Endothelial cell (in vitro differentiated cells): Measurements from ENCODE around the gene RAD51B. TPM values are rescaled to one million over a fixed set of nuclear protein-coding genes. Genes with fewer than 3 reads are reported as not detected.

Experiments used
- DNase-seq: peaks from one replicate; pipeline ENCODE4 v3.0.0; 2021; ENCODE audit warnings: low spot score
- H3K27ac Mint-ChIP-seq: one replicate; pipeline ENCODE4 v1.8.0; 2021; ENCODE audit warnings: mixed read lengths, inconsistent platforms; ENCODE audit not compliant: unreplicated experiment
- H3K27me3 Mint-ChIP-seq: one replicate; pipeline ENCODE4 v1.8.0; 2021; ENCODE audit warnings: mild to moderate bottlenecking, moderate library complexity, mixed read lengths, inconsistent platforms; ENCODE audit not compliant: unreplicated experiment
- H3K36me3 Mint-ChIP-seq: one replicate; pipeline ENCODE4 v1.8.0; 2021; ENCODE audit warnings: mild to moderate bottlenecking, low read depth, mixed read lengths, inconsistent platforms; ENCODE audit not compliant: unreplicated experiment
- H3K4me1 Mint-ChIP-seq: one replicate; pipeline ENCODE4 v1.8.0; 2021; ENCODE audit warnings: mild to moderate bottlenecking, mixed read lengths, inconsistent platforms; ENCODE audit not compliant: unreplicated experiment
- H3K4me3 Mint-ChIP-seq: one replicate; pipeline ENCODE4 v1.8.0; 2021; ENCODE audit warnings: mild to moderate bottlenecking, mixed read lengths, inconsistent platforms; ENCODE audit not compliant: unreplicated experiment
- H3K9me3 Mint-ChIP-seq: one replicate; pipeline ENCODE4 v1.8.0; 2021; ENCODE audit warnings: mixed read lengths, inconsistent platforms; ENCODE audit not compliant: unreplicated experiment
- CTCF ChIP-seq: fragments of 200-600 bp; sonication (generic); IDR thresholded peaks from one replicate; pipeline ENCODE4 v1.5.0; 2021; ENCODE audit warnings: antibody characterized with exemption; ENCODE audit not compliant: unreplicated experiment
- total RNA-seq: library from RNA; stranded (reverse); fragmentation: NEBNext Ultra II Directional; extraction: Animal tissue kit (Norgen Biotek cat#: 25700); gene quantifications from one replicate; pipeline ENCODE4 v1.2.1, GENCODE V29; 2021; ENCODE audit not compliant: unreplicated experiment

RAD51B gene
- total RNA-seq, 1 donor from 2014 or later = 23.5 TPM

- no peak overlapping the region for H3K4me3 Mint-ChIP-seq
- H3K27me3 Mint-ChIP-seq = peaks cover 3% of the 10 kb centered on the region
- H3K4me1 Mint-ChIP-seq = peaks cover 10% of the 10 kb centered on the region
- peaks cover 17% of the 10 kb centered on the region for H3K36me3 Mint-ChIP-seq
- TF ChIP-seq CTCF = no peak
- no peak overlapping the region for H3K27ac Mint-ChIP-seq
- H3K9me3 Mint-ChIP-seq = no peaks in the 10 kb centered on the region
- no peak for DNase-seq
These were observed 708.6 kb downstream of the RAD51B start for GRCh38 chr14:68528040-68528687.

- peaks cover 1% of the 10 kb centered on the region for H3K27me3 Mint-ChIP-seq
- H3K4me3 Mint-ChIP-seq = no peak overlapping the region
- no peak for DNase-seq
- no peak overlapping the region for H3K27ac Mint-ChIP-seq
- TF ChIP-seq CTCF = no peak
- peaks cover 10% of the 10 kb centered on the region for H3K36me3 Mint-ChIP-seq
- H3K4me1 Mint-ChIP-seq = peaks cover 12% of the 10 kb centered on the region
- no peaks in the 10 kb centered on the region for H3K9me3 Mint-ChIP-seq
These were observed 710.9 kb downstream of the RAD51B start for GRCh38 chr14:68530443-68530842.

- no peak overlapping the region for H3K4me3 Mint-ChIP-seq
- H3K36me3 Mint-ChIP-seq = peaks cover 10% of the 10 kb centered on the region
- no peaks in the 10 kb centered on the region for H3K9me3 Mint-ChIP-seq
- no peak for DNase-seq
- H3K27ac Mint-ChIP-seq = no peak overlapping the region
- H3K27me3 Mint-ChIP-seq = no peaks in the 10 kb centered on the region
- H3K4me1 Mint-ChIP-seq = peaks cover 8% of the 10 kb centered on the region
- no peak for TF ChIP-seq CTCF
These were observed 712.9 kb downstream of the RAD51B start for GRCh38 chr14:68532496-68532895.

GRCh38 chr14:68534276-68534675, 714.7 kb downstream of the RAD51B start:
- Mint-ChIP-seq H3K27ac (no peak overlapping the region), H3K4me3 (no peak overlapping the region)
- no peak for DNase-seq

More at GRCh38 chr14:68534276-68534675, 714.7 kb downstream of the RAD51B start:
- Mint-ChIP-seq H3K27me3 (peaks cover 3% of the 10 kb centered on the region), H3K36me3 (peaks cover 10% of the 10 kb centered on the region), H3K4me1 (peaks cover 8% of the 10 kb centered on the region), H3K9me3 (no peaks in the 10 kb centered on the region)
- TF ChIP-seq CTCF = no peak
